GM11168 (cell line): ENCODE results near the gene PTPRT.

Source experiments
- in situ Hi-C: fragments of 300-500 bp; cut with MboI; formaldehyde crosslinking; loops from one replicate; pipeline ENCODE4 v1.12.0; 2022; ENCODE audit warnings: low sequenced_read_pairs; ENCODE audit not compliant: unreplicated experiment

The PTPRT gene

DNA sequence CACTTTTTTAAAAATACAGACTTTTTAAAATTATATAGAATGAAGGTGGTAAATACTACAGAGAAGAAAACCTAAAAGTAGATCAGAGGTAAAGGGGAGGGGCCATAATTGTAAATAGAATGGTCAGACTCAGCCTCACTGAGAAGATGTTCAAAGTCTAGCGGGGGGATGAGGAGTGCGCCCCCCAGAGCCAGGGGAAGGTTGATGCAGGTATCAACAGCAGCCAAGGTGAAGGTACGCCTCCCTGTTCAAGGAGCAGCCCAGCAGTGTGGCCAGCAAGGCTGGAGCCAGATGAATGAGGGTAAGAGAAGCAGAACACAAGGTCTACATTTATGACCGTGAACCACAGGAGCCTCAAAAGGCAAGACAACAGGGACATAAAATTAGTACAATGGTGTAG, 204.1 kb downstream of the PTPRT start:
- in situ Hi-C loops = no loop called here

DNA sequence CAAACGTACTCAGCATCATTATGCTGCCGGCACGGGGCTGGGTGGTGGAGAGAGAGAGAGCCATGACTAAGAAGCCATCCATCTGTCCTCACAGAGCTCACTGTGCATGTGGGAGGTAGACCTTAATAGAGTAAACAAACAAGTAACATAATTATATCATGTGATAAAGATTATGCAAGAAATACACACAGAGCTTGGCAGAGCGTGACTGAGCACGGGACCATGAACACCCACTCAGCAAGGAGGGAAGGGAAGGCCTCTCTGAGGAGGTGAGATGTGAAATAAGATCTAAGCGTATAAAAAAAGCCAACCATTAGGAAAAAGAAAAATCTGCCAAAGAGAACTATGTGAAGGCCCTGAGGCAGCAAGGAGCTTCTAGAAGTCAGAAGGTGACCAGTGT, 207.5 kb downstream of the PTPRT start:
- in situ Hi-C loops = no loop called here

DNA sequence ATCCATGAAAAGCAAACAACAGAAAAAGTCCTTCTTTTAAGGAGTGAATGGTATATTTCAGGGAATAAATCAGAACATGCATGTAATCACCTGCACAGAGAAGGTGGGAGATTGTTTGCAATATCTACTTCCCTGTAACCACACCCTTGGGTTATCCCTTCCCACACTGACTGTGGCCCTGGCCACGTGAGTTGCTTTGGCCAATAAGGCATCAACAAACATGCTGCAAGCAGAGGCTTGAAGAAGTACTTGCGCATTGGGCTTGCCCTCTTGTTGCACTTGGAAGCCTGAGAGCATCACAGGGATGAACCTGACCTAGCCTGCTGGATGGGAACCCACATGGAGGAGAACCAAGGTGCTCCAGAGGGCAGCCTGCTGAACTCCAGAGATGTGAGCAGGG, 208.5 kb downstream of the PTPRT start:
- in situ Hi-C loops = no loop called here

- in situ Hi-C loops = no loop called here
These were observed 210.0 kb downstream of the PTPRT start for GRCh38 chr20:42979720-42980119.

- in situ Hi-C loops = no loop called here
These were observed 211.3 kb downstream of the PTPRT start for GRCh38 chr20:42978184-42978974.

GRCh38 chr20:42975974-42976373, 213.7 kb downstream of the PTPRT start:
- in situ Hi-C loops = no loop called here

DNA sequence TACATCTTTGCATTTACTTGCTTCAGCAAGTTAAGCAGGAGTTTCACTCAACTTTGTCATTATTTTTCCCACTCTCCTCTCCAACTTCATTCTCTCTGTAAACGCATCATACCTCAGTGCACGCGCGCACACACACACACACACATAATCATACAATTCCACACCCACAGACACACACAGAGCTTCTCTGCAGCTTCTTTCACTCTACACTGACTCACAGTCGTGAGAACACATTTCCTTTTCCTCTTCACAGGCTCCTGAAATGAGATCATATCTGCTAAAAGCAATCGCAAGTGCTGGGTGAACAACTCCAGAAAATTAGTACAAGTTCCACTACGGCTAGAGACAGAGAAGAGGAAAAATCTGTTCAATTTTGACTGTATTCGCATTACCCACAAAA, 215.4 kb downstream of the PTPRT start:
- in situ Hi-C loops = no loop called here

GRCh38 chr20:42972591-42972990, 217.1 kb downstream of the PTPRT start:
- in situ Hi-C loops = no loop called here

- in situ Hi-C loops = no loop called here
These were observed 221.0 kb downstream of the PTPRT start for GRCh38 chr20:42968746-42969145.

- in situ Hi-C loops = no loop called here
These were observed 225.9 kb downstream of the PTPRT start for GRCh38 chr20:42963796-42964195.

DNA sequence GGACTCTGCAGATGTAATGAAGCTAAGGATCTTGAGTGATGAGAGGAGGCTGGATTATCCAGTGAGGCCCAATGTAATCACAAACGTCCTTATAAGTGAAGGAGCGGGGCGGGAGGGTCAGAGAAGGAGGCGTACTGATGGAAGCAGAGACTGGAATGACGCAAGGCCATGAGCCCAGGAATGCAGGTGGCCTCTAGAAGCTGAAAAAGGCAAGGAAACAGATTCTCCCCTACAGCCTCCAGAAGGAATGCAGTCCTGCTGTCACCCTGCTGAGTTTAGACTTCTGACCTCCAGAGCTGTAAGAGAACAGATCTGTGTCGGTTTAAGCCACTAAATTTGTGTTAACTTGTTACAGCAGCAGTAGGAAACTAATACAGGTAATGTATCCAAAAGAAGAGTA, 227.9 kb downstream of the PTPRT start:
- in situ Hi-C loops = no loop called here

- in situ Hi-C loops = no loop called here
These were observed 229.7 kb downstream of the PTPRT start for GRCh38 chr20:42959996-42960395.

DNA sequence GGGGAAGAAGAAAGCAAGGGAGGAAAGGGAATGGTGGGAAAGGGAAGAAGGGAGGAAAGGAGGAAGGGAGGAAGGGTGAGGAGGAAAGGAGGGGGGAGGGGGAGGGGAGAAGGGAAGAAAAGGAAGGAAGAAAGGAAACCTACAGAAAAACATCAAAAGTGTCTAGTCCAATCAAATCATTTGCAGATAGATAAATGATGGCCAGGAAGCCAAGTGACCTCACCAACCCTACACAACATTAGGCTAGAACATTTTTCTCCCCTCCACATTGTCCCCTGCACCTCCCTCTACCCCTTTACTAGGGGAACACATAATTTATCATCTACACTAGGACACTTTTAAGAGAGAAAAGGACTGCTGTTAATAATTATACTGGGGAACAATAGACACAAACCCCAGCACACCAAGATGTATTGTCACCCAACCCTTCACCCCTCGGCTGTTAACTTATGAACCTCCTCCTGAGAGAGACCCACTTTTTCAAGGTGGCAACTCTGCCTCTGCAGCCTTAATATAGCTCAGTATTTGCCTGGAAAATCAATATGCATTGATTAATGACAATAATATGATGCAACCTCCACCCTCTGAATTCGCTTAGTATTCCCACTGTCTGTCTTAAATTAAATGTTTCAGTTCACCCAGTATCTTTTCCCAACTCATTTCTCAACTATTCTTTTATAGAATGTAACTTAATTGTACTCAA, 231.2 kb downstream of the PTPRT start:
- in situ Hi-C loops = no loop called here

DNA sequence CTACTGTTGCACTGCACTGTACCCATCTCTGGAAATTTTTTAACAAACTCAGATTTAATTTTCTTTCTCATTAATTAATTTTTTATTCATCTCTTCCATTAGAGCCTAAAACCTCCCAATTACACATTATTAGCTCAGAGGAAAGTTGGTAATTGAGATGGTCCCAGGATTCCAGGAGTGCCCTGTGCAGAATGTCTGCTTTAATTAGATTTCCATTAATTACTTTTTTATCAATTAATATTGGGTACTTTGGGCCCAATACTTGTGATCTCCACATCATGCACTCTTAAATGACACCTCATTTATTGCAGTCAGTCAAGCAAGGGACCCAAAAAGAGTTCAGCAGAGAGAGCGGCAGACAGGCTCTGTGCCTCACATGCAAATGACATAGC, 232.0 kb downstream of the PTPRT start:
- in situ Hi-C loops = no loop called here

DNA sequence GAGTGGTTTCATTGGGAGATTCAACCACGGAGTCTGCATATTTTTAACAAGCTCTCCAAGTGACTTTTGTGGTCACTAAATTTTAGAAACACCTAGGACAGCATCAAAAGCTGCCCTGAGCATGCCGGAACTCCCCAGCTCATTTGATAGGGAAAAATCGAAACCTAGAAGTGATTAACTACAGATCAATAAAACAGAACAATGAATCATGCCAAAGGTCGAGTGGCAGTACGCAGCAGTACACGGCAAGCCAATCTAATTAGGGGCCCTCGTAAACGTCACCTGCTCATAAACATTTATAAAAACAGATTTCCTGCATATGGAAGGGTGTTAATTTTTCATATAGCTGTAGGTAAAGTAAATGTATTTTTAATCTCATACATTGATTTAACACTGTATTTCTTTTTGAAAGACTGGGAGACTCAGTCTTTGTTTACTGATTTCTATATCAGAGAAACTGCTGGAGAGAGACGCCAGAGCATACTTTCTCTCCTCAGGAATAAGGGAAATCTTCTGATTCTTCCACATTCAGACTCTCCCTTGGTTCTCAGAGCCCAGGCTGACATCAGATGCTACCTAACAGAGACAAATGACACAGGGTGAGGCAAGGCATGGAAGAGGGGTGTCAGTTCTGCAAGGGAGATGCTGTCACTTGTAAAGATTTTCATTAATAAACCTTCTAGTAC, 232.5 kb downstream of the PTPRT start:
- in situ Hi-C loops = no loop called here

- in situ Hi-C loops = no loop called here
These were observed 234.0 kb downstream of the PTPRT start for GRCh38 chr20:42955713-42956112.

DNA sequence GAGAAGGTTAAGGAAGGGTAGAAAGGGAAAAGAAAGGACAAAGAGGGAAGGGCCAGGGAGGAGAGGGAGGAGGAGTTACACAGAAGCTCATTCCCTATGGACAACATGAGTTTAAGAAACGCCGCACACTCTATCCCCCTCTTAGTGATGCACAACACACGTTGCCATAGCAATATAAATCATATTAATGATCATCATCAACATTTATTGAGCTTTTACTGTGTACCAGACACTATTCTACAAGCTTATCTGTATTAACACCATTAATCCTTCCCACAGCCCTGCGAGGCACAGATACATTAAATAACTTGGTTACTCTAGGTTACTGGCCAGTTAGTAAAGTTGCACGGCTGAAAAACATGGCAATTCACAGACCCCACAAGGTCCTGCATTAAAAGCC, 234.8 kb downstream of the PTPRT start:
- in situ Hi-C loops = no loop called here

- in situ Hi-C loops = no loop called here
These were observed 239.8 kb downstream of the PTPRT start for GRCh38 chr20:42949950-42950349.

DNA sequence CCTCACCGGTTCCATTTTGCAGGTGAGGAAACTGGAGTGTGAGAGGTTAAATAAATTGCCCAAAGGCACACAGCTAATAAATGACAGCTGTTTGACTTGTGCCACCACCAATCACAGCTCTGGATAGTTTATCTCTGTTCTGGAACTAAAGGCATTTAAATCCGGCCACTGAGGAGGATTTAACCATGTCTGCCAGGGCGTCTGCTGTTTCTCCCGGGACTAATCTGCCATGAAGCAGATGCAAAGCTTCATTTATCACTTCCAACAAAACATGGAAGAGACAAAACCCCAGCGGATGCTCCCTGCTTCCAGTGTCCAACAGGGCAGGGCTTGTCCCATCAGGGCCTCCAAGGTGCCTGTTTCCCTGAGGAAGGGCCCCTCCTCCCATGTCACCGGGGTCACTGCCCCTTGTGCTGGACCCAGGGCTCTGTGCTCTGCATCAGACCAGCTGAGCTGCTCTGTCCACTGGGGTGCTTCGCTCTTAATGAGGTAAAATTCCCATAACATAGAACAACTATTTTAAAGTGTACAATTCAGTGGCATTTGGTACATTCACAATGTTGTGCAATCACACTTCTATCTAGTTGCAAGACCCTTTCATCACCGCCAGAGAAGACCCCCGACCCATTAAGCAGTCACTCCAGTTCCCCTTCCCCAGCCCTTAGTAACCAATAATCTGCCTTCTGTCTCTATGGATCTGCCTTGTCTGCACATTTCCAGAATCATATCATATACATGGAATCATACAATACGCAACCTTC, 244.3 kb downstream of the PTPRT start:
- in situ Hi-C loops = no loop called here

DNA sequence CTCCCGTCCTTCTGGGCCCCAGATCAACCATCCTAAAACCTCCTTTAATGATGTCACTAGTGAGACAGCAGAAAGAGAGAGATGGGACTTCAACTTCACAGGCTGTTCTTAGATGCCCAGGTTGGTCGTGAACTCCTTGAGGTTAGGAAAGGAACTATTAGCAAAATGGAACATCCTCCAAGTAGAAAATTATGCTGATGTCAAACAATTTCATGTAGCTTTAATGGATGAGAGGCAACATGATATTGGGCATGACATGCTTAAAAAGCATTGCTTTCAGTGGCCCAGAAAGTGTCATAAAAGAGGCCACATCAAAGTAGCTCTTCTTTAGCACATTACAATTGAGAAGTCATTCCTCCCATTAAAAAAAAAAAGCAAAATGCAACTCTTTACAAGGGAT, 248.1 kb downstream of the PTPRT start:
- in situ Hi-C loops = no loop called here
